Stimulated activated CD4-positive, alpha-beta T cell treated with anti-CD3 and anti-CD28 coated beads, Interleukin-1b, Interleukin-23, amount 100 ng/mL, for 24 hours (primary cell): ENCODE results near the gene BMPR1A.
"Not testable (repeated sequence)": the region's sequence is repeated elsewhere in the genome, so short reads cannot be mapped to it uniquely, and the experiment has no call there.

Experiments
- DNase-seq, 4 experiments: peaks; one replicate each; pipeline ENCODE4 v3.0.0-alpha.2; 2020; ENCODE audit warnings: low read depth in 4 of 4, low spot score in 1 of 4

The BMPR1A gene

DNA sequence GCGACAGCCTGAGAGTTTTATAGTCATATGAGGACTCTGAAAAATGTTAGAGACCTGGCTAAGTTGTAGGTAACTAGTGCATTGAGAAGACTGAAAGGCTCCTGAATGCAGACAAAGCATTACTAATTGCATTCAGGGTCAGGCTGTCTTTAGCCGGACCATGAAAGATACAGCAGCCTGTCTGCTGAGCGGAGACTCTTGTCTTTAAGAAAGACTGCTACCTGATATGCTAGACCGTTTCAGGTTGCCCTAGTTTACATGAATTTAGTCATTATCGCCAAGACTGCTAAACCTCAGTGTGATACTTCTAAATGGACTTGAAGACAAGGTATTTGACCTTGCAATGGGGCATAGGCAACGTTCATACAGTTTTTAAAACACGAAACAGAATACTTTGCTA lies 81.2 kb downstream of the BMPR1A start:
- no peak for DNase-seq

DNA sequence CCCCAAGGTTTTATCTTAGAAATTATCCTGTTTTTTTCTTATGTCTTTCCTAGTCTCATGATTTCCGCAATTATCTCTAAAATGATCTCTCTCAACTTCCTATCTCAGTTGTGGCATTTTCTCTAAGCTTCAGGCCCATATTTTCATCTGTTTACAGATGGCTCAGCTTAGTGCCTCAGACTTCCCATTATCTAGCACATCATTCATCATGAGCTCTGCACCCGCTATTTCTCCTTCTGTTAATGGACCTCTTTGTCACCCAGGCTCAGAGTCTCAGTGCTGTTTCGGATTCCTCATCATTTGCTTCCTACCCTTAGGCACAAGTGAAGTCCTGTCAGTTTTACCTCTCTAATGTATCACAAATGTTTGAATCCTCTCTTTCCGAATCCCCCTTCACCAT lies 84.1 kb downstream of the BMPR1A start:
- DNase-seq: no peak

DNA sequence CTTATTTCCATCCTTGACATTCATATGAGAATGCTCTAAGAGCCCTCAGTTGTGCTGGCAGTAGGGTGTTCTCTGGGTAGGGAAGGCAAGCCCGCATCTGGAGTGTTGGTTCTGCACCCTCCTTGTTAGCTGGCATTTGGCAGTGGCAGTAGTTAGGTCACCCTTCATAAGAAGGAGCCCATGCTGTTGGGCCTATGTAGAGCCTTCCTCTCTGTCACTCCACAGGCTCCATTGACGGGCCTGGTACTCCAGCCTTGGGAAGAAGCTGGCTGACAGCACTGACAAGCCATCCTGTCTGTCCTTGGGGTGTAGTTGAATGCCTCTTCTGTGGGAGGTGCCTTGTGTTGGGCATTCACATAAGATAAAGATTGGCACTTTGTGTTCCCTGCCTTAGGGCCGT lies 89.7 kb downstream of the BMPR1A start:
- DNase-seq: no peak

DNA sequence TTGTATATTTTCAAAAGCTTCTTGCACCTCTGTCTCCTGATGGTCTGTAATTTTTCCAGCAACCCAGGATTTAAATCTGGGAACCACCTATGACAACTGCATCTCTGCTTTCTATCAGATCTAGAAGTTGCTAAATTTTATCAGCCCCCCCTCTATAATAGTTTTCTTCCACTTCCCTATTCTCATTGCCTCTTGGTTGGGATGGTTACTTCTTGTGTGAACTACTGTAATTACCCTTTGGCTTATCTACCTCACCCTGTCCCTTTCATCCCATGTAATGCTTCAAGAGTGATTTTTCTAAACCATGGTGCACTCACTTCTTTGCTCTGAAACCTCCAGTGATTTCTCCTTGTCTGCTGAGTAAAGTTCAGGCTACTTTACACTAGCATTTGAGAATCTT lies 92.3 kb downstream of the BMPR1A start:
- no peak for DNase-seq

DNA sequence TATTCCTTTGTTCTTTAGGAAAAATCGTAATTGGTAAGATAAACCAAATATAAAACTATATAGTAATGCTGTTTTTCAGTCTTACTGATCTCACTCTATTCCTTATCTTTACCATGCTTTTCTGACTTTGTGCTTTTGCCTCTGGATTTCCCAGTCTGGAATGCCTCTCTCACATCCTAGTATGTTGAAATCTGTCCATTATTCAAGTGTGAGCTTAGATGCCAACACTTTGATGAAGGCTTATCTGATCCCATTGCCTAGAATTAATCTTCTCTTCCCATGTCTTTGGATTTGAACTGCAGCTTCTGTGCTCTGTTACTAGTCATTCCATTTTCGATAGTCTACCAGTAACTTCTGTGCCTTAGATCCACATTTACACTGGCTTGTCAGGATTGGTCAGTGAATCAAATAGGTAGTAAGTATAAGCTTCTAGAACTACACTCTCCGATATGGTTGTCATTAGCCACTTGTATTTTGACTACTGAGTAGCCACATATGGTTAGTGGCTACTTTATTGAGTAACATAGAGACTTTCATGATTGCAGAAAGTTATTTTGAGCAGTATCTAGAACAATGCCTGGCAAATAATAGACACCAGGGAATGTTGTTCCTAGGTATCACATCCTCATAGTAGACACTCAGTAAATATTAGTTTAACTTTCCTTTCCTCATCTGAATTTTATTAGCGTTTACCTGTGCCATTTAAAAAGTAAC lies 92.9 kb downstream of the BMPR1A start:
- no peak for DNase-seq

DNA sequence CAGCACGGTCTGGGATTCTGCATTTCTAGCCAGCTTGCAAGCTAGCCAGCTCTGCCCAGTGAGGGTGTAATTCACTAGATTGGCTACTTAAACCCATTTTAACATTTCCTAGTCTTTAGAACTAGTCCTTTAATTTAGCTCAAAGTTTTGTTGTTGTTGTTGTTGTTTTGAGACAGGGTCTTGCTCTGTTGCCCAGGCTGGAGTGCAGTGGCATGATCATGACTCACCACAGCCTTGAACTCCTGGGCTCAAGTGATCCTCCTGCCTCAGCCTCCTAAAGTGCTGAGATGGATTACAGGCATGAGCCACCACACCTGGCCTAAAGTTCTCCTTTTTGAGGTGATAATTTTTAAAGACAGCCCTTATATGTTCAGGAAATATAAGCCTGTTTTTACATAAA lies 94.1 kb downstream of the BMPR1A start:
- no peak for DNase-seq

DNA sequence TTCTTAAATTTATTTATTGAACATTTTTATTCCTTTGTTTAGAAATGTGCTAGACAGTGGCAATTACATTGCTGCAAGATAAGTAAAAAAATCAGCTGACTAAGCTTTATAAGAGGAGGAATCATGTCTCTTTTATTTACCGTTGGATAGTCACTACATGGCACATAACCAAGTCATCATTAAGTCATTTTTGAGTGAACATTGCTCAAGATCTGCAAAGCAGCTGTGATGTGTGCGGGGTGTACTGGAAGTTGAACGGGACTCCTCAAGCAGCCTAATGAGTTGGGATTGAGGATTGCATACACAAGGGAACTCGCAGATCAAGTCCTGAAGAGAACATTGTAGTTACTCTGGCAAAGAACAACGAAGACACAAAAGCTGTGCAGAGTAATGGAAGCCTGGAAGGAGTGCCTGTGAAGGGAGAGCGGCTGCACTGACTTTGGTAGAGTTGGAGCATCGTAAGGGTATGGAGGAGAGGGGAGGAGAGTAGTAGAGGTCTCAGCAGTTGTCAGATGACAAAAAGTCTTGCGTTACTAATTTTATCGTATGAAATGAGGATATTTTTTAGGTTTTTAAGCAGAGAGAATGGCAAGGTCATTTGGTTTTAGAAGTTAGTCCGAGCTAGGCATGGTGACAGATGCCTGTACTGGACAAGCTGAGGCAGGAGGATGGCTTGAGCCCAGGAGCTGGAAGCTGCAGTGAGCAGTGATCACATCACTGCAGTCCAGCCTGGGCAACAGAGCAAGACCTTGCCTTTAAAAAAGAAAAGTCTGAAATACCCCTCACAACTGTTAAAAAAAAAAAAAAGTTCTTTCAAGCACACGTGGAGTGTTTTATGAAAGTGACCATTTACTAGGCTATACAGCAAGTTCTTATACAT lies 95.1 kb downstream of the BMPR1A start:
- no peak for DNase-seq

DNA sequence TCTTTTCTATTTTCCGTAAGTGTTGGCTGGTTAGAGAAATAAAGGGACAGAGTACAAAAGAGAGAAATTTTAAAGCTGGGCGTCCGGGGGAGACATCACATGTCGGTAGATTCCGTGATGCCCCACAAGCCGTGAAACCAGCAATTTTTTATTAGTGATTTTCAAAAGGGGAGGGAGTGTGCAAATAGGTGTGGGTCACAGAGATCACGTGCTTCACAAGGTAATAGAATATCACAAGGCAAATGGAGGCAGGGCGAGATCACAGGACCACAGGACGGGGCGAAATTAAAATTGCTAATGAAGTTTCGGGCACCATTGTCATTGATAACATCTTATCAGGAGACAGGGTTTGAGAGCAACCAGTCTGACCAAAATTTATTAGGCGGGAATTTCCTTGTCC lies 97.2 kb downstream of the BMPR1A start:
- not testable (repeated sequence) for DNase-seq

DNA sequence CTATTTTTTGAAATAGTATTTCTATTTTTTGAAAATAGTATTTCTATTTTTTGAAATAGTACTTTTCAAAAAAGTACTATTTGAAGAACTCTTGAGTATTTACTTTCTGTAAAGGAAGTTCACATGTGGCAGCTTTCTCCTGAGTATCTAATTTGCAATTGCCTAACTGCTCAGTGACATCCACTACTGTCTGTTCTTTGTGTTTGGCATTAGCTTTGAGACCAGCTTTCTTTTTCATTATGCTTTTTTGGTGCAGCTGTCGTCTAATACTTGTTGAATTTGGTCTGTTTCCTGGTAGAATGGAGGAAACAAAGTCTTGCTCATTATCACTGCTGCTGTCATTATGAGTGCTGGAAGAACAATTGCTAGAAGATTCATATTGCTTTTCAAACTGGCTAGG lies 99.1 kb downstream of the BMPR1A start:
- no peak for DNase-seq

DNA sequence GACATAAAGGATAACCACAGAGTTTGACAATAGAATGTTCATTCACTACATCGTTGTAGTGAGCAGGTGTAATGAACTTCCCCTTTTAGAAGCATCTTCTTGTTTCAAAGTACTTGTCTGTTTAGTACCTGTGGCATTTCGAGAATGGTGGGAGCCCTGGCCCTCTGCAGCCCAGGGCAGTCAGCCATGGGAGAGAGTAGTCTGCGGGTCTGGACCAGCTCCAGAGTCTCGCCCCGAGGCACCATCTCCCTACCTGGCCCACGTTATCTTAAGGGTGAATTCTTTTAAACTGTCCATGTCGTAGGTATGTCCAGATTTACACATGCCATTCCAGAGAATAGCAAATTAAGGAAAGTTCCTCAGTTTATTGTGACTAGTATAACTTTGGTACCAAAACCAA lies 99.7 kb downstream of the BMPR1A start:
- no peak for DNase-seq

DNA sequence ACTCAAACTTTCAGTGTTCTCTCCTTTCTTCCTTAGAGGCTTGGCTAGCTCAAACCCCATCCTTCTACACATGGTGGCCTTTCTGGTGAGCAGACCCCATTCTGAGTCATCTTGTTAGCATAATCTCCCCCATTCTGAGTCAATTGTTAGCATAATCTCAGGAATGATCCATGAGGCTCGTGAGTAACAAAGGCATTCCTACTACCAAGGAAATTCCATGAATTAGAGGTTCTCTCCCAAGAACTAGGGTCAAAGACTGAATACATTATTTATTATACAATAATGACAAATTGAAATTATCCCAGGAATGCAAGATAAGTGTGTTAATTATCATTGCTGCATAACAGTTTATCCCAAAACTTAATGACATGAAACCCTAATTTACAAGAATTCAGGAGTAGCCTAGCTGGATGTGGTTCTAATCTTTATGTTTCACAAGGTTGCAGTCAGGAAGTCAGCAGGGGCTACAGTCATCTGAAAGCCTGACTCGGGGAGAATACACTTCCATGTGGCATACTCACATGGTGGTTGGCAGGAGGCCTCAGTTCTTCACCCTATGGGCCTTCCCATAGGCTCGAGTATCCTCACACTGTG lies 100.8 kb downstream of the BMPR1A start:
- DNase-seq: no peak

DNA sequence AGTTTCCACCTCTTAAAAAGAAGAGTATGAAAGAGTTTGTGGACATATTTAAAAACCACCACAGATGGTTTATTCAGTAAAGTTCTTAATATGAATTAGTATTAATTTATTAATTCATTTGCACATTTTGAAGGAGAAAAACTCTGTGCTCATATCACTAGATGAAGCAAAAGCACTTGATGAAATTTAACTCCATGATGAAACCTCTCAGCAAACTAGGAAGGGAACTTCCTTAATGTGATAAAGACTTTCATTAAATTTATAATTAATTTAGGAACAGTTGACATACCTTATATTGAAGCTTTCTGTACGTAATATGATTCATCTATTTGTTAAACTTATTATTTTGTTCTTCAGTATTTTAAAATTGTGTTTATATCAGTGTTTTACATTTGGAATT lies 101.6 kb downstream of the BMPR1A start:
- no peak for DNase-seq

DNA sequence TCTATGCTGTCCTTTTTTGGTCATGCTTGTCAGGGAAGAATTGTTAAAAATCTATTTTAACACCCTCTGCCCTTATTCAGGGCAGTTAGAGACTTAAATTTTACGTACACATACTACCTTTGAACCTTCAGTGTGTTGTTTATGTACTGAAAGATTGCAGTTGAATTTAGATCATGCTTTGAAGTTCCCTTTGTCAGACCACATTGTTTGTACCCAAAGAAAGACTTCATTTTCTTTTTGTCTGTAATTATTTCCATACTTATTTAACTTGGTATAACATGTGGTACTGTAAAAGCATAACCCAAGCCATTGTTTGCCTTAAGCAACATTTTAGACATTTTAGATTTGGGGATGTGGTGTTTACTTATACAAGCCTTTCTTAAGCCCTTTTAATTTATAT lies 104.9 kb downstream of the BMPR1A start:
- DNase-seq: no peak

DNA sequence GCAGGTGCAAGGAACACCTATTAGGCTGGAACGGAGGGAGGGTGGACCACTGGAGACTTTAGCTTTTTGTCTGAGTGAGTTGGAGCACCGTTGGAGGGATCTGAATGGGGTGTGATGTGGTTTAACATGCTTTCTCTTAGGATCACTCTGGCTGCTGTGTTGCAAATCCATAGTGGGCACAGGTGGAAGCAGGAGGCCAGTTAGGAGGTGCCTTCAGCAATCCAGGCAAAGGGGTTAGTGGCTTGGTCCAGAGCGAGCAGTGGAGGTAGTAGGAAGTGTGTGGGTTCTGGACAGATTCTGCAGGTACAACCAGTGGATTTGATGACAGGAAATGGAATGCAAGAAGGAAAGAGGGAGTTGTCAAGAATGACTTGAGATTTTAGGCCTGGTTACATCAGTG lies 106.0 kb downstream of the BMPR1A start:
- no peak for DNase-seq

DNA sequence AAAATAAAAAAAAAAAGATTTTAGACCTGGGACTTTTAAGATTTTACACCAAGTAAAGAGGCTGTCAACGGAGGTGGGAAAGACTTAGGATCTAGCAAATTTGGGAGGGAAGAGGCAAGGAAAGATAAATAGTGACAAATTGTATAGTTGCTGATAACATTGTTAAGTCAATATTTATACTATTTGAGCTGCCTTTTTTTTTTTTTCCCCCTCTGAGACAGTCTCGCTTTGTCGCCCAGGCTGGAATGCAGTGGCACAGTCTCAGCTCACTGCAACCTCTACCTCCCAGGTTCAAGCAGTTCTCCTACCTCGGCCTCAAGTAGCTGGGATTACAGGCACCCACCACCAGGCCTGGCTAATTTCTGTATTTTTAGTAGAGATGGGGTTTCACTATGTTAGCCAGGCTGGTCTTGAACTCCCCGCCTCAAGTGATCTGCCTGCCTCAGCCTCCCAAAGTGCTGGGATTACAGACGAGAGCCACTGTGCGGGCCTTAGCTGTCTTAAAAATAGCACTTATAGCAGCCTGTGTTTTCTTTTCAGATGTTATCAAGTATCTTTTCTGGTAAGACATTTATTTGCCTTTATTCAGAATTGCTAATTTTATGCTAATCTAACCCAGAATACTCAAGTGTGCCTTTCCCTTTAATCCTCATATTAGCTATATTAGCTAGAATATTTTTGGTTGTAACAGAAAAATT lies 106.5 kb downstream of the BMPR1A start:
- DNase-seq: no peak

DNA sequence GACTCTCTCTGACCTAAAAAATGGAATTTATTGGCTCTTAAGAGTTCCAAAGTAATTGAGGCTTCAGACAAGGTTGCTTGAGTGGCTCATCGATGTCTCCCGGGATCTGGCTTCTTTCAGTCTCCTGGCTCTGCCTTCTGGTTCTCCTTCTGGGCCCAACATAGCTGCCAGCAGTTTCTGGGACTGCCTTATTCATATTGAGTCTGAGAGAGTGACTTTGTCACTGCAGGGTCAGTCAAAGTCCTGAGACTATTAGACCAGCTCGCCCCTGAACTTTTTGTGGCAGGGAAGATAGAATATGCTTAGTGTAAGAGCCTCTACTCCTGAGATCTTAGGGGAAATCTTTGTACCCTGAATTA lies 107.0 kb downstream of the BMPR1A start:
- DNase-seq: no peak

DNA sequence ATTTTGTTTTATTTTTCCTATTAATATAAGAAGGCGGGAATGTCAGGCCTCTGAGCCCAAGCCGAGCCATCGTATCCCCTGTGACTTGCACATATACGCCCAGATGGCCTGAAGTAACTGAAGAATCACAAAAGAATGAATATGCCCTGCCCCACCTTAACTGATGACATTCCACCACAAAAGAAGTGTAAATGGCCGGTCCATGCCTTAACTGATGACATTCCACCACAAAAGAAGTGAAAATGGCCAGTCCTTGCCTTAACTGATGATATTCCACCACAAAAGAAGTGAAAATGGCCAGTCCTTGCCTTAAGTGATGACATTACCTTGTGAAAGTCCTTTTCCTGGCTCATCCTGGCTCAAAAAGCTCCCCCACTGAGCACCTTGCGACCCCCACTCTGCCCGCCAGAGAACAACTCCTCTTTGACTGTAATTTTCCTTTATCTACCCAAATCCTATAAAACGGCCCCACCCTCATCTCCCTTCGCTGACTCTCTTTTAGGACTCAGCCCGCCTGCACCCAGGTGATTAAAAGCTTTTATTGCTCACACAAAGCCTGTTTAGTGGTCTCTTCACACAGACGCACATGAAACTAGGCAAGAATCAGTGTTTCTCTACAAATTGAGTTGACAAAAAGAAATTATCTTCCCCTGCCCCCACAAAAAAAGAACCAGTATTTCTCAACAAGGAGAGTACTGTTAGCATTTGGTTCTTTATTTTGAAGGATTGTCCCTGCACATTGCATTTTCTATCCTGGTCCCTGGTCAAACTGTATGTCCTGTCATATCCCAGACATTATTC lies 108.8 kb downstream of the BMPR1A start:
- not testable (repeated sequence) for DNase-seq

DNA sequence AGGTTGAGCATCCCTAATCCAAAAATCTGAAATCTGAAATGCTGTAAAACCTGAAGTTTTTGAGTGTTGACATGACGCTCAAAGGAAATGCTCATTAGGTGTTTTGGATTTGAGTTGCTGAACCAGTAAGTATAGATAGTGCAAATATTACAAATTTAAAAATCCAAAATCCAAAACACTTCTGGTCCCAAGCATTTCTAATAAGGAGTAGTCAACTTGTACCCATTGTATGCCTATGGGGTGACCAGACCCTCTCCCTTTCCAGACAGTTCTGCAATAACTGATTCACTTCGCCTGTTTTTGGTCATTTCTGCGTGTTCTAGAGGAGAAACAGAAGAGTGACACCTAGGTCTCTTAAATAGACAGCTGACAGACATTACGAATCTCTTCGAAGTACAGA lies 110.7 kb downstream of the BMPR1A start:
- DNase-seq: no peak

DNA sequence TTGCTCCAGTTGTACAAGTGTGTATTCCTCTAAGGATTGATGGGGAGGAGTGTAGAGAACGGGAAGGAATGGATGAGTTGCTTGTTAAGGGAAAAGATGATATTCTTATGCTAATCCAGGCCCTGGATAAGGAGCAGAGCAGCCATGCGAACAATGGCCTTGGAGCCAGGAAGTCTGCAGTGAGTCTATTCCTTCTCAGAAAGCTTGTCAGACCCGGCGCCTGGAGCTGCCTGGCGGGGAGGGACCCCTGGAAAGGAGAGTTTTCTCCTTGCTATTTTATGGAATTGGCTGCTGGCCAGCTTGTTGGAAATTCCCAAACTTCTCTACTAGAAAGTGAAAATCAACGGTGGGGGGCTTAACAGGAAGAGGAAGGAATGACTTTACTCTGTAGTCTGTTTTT lies 111.9 kb downstream of the BMPR1A start:
- no peak for DNase-seq

DNA sequence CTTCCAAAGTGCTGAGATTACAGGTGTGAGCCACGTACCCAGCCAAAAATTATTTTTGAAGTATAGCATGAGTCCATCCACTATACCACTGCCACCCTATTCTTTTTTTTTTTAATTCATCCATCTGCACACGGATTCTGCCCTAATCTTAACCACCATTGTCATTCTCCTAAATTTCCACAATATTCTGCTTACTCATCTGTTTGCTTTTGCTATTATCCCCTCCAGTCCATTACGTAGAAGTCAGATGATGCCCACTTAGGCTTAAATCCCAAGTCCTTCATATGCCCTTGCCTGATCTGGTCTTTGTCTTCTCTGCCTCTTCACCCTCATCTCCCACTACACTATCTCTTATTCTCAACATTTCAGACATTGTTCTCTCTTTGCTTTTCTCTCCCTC lies 114.3 kb downstream of the BMPR1A start:
- no peak for DNase-seq
